HCT116 (cell line): Measurements from ENCODE around the gene ANKRD22. TPM values are rescaled to one million over a fixed set of nuclear protein-coding genes. Genes with fewer than 3 reads are reported as not detected.

ENCODE experiments used
- ATAC-seq: fragments of 200-7000 bp; cut with Tn5 transposase; 2 replicates; pipeline ENCODE4 v1.9.1; 2020; ENCODE audit warnings: mild to moderate bottlenecking, moderate library complexity
- BruUV-seq: library from RNA; stranded (reverse); fragments of 400-500 nt; replicated peaks from 2 replicates; lab custom pipeline; 2021; lab: Mats Ljungman, UMichigan
- CTCF ChIA-PET: fragments of 300-600 bp; sonication (Branson Sonifier 250); formaldehyde crosslinking; loops from one replicate; lab custom pipeline; 2021; ENCODE audit warnings: antibody characterized with exemption; lab: Charles Lee
- POLR2A ChIA-PET: fragments of 300-600, 350-600 bp; sonication (Branson Sonifier 250); formaldehyde crosslinking; loops from one replicate; lab custom pipeline; 2021; ENCODE audit warnings: antibody characterized with exemption; lab: Charles Lee
- RAD21 ChIA-PET, 2 experiments: fragments of 300-600 bp; sonication (Branson Sonifier 250); formaldehyde crosslinking; loops; one replicate each; lab custom pipeline; 2023; ENCODE audit warnings: low total read pairs in 2 of 2; ENCODE audit not compliant: uncharacterized antibody in 2 of 2, unreplicated experiment in 2 of 2, low non-redundant PET in 1 of 2; lab: Charles Lee
- DNase-seq: peaks from one replicate; pipeline ENCODE4 v3.0.0-alpha.2; 2010; ENCODE audit warnings: low read depth, low spot score
- H2AFZ ChIP-seq: fragments of 200-600 bp; shearing (Covaris generic), sonication (generic); 2 replicates; pipeline ENCODE4 v1.6.1; 2017; ENCODE audit warnings: low read depth, mixed run types, mixed read lengths, antibody characterized with exemption, low read length; ENCODE audit not compliant: poor library complexity, severe bottlenecking
- H3K27ac ChIP-seq: 2 replicates; pipeline ENCODE4 v1.5.1; 2012; ENCODE audit warnings: low read depth, low read length
- H3K27me3 ChIP-seq: fragments of 200-600 bp; sonication (generic); 2 replicates; pipeline ENCODE4 v1.6.1; 2016; ENCODE audit warnings: mixed run types, low read length, mixed read lengths; ENCODE audit not compliant: insufficient read depth
- H3K36me3 ChIP-seq, 2 experiments: fragments of 200-500 bp in 1 of 2; fragments of 200-600 bp in 1 of 2; sonication (Bioruptor generic) in 1 of 2; sonication (generic) in 1 of 2; 2 replicates each; pipeline versions ENCODE4 v1.5.1 to v1.6.1; 2014 to 2016; ENCODE audit warnings: low read length in 2 of 2, inconsistent platforms in 1 of 2, mixed read lengths in 1 of 2, mixed run types in 1 of 2; ENCODE audit not compliant: insufficient read depth in 2 of 2, control insufficient read depth in 1 of 2
- H3K4me1 ChIP-seq, 2 experiments: fragments of 200-600 bp in 1 of 2; sonication (generic) in 1 of 2; 2 replicates each; pipeline versions ENCODE4 v1.5.1 to v1.6.1; 2012 to 2017; ENCODE audit warnings: low read length in 2 of 2, inconsistent platforms in 1 of 2, mild to moderate bottlenecking in 1 of 2, mixed read lengths in 1 of 2, mixed run types in 1 of 2, moderate library complexity in 1 of 2; ENCODE audit not compliant: insufficient read depth in 2 of 2, control insufficient read depth in 1 of 2
- H3K4me2 ChIP-seq: fragments of 200-600 bp; sonication (generic); 2 replicates; pipeline ENCODE4 v1.6.1; 2017; ENCODE audit warnings: mixed run types, low read length, mixed read lengths
- H3K4me3 ChIP-seq, 2 experiments: fragments of 200-600 bp in 1 of 2; sonication (generic) in 1 of 2; replicated peaks in 1 of 2; 2 replicates each; pipeline ENCODE4 v1.5.1; 2011 to 2016; ENCODE audit warnings: low read length in 2 of 2, control low read depth in 1 of 2, low read depth in 1 of 2, mild to moderate bottlenecking in 1 of 2, mixed read lengths in 1 of 2, mixed run types in 1 of 2
- H3K79me2 ChIP-seq: fragments of 200-600 bp; sonication (generic); 2 replicates; pipeline ENCODE4 v1.6.1; 2017; ENCODE audit warnings: mild to moderate bottlenecking, mixed run types, low read length, moderate library complexity, mixed read lengths; ENCODE audit not compliant: insufficient read depth
- H3K9ac ChIP-seq: fragments of 200-600 bp; sonication (generic); 2 replicates; pipeline ENCODE4 v1.6.1; 2016; ENCODE audit warnings: low read length, mixed read lengths
- H3K9me2 ChIP-seq: fragments of 200-600 bp; sonication (generic), shearing (Covaris generic); 2 replicates; pipeline ENCODE4 v1.6.1; 2017; ENCODE audit warnings: mixed run types, mild to moderate bottlenecking, moderate library complexity; ENCODE audit not compliant: insufficient read depth
- H3K9me3 ChIP-seq, 2 experiments: fragments of 200-500 bp in 1 of 2; fragments of 200-600 bp in 1 of 2; sonication (Bioruptor generic) in 1 of 2; sonication (generic) in 1 of 2; 2 replicates each; pipeline ENCODE4 v1.6.1; 2014 to 2017; ENCODE audit warnings: low read length in 2 of 2, mixed read lengths in 2 of 2, inconsistent platforms in 1 of 2, low read depth in 1 of 2, mild to moderate bottlenecking in 1 of 2, mixed run types in 1 of 2, moderate library complexity in 1 of 2; ENCODE audit not compliant: control insufficient read depth in 1 of 2, insufficient read depth in 1 of 2
- H4K20me1 ChIP-seq: fragments of 200-600 bp; sonication (generic), shearing (Covaris generic); 2 replicates; pipeline ENCODE4 v1.6.1; 2017; ENCODE audit warnings: mixed run types, mild to moderate bottlenecking, moderate library complexity; ENCODE audit not compliant: insufficient read depth
- ATF3 ChIP-seq: IDR thresholded peaks from 2 replicates; pipeline ENCODE4 v1.6.1; 2012
- CEBPB ChIP-seq: IDR thresholded peaks from 2 replicates; pipeline ENCODE4 v1.6.1; 2012; ENCODE audit warnings: low read depth
- CTCF ChIP-seq, 3 experiments: fragments of 200-600 bp in 1 of 3; sonication (generic) in 1 of 3; IDR thresholded peaks in 2 of 3; conservative IDR thresholded peaks in 1 of 3; 2 replicates each; pipeline ENCODE4 v1.5.1; 2012 to 2017; ENCODE audit warnings: low read depth in 2 of 3, low read length in 2 of 3, antibody characterized with exemption in 1 of 3, borderline replicate concordance in 1 of 3, control low read depth in 1 of 3, mild to moderate bottlenecking in 1 of 3, mixed read lengths in 1 of 3, mixed run types in 1 of 3, moderate library complexity in 1 of 3; ENCODE audit not compliant: insufficient read depth in 1 of 3
- EGR1 ChIP-seq: IDR thresholded peaks from 2 replicates; pipeline ENCODE4 v1.6.1; 2012; ENCODE audit warnings: low read depth
- ELF1 ChIP-seq: IDR thresholded peaks from 2 replicates; pipeline ENCODE4 v1.6.1; 2012; ENCODE audit warnings: low read depth, borderline replicate concordance
- FOSL1 ChIP-seq: IDR thresholded peaks from 2 replicates; pipeline ENCODE4 v1.6.1; 2012; ENCODE audit warnings: low read depth
- JUND ChIP-seq: IDR thresholded peaks from 2 replicates; pipeline ENCODE4 v1.6.1; 2012
- POLR2AphosphoS5 ChIP-seq: IDR thresholded peaks from 2 replicates; pipeline ENCODE4 v1.6.1; 2011; ENCODE audit warnings: mild to moderate bottlenecking, low read depth, low read length, moderate library complexity
- REST ChIP-seq: IDR thresholded peaks from 2 replicates; pipeline ENCODE4 v1.6.1; 2012; ENCODE audit warnings: low read depth
- SIN3A ChIP-seq: IDR thresholded peaks from 2 replicates; pipeline ENCODE4 v1.6.1; 2012; ENCODE audit warnings: low read depth
- SP1 ChIP-seq: IDR thresholded peaks from 2 replicates; pipeline ENCODE4 v1.6.1; 2012; ENCODE audit warnings: low read depth
- TCF7L2 ChIP-seq: IDR thresholded peaks from 2 replicates; pipeline ENCODE4 v1.7.0; 2011; ENCODE audit warnings: borderline replicate concordance, inconsistent platforms; ENCODE audit not compliant: insufficient read depth, insufficient read length; ENCODE audit errors: extremely low read depth
- ZBTB33 ChIP-seq: IDR thresholded peaks from 2 replicates; pipeline ENCODE4 v1.6.1; 2011; ENCODE audit warnings: mild to moderate bottlenecking, low read length, moderate library complexity; ENCODE audit not compliant: insufficient replicate concordance; ENCODE audit errors: extremely low read depth
- ZNF274 ChIP-seq: fragments of 200-500 bp; sonication (Bioruptor generic); IDR thresholded peaks from 2 replicates; pipeline ENCODE4 v1.6.1; 2014; ENCODE audit warnings: mild to moderate bottlenecking, low read depth, low read length, inconsistent platforms
- intact Hi-C: fragments of 100-400 bp; cut with micrococcal nuclease; formaldehyde crosslinking; loops from 2 replicates; pipeline ENCODE4 v1.10.0; 2022
- total RNA-seq: library from RNA; stranded (reverse); gene quantifications from one replicate; pipeline ENCODE4 v1.2.1, GENCODE V29; 2021; ENCODE audit not compliant: unreplicated experiment

ANKRD22 gene
- total RNA-seq, 1 experiment from 2014 or later: 2.3 TPM

- TF ChIP-seq TCF7L2 (no peak), JUND (no peak), ELF1 (no peak)
Observed at GRCh38 chr10:88893611-88894010, 42.0 kb upstream of the ANKRD22 start (continued).

GRCh38 chr10:88892222-88892967 lies 40.8 kb upstream of the ANKRD22 start:
- DNase-seq (no peak), ATAC-seq (no peak)
- no peaks in the 10 kb centered on the region for H4K20me1 ChIP-seq
- peaks cover 9% of the 10 kb centered on the region for H3K79me2 ChIP-seq
- no peaks in the 10 kb centered on the region for H3K9me3 ChIP-seq
- no peaks in the 10 kb centered on the region for H3K27me3 ChIP-seq
- no peaks in the 10 kb centered on the region for H3K9me2 ChIP-seq
- H3K4me2 ChIP-seq: peak overlapping the region; percentile 10; the same call in 1 of the 2 replicates
- intact Hi-C loops: no loop called here
- no peaks in the 10 kb centered on the region for H3K36me3 ChIP-seq
- BruUV-seq: no TSS peak
- peaks cover 19 to 55% of the 10 kb centered on the region in 2 experiments for H3K4me1 ChIP-seq
- CTCF ChIA-PET: no interaction called here
- TF ChIP-seq FOSL1: no peak
- no peak for TF ChIP-seq ATF3
- no peak for TF ChIP-seq POLR2AphosphoS5
- TF ChIP-seq SIN3A: no peak
- TF ChIP-seq SP1: no peak
- TF ChIP-seq EGR1: no peak
- TF ChIP-seq ZBTB33: no peak
- TF ChIP-seq JUND: no peak
- no peak for TF ChIP-seq REST
- TF ChIP-seq CTCF (IDR thresholded peaks at IDR 0.05 in 2 of 3, conservative IDR thresholded peaks at IDR 0.05 in 1 of 3; ENCODE audit: borderline replicate concordance in 1 of 3, insufficient read depth in 1 of 3, low read depth in 2 of 3, low read length in 2 of 3): no peak
- no peak for TF ChIP-seq ELF1
- no peak for TF ChIP-seq CEBPB
- no peak for TF ChIP-seq ZNF274
- H3K9ac ChIP-seq: no peak overlapping the region
- no peak overlapping the region for H2AFZ ChIP-seq
- H3K27ac ChIP-seq: no peak overlapping the region
- H3K4me3 ChIP-seq: no peak overlapping the region
- POLR2A ChIA-PET: no interaction called here
- RAD21 ChIA-PET: no interaction called here
